Measurements from ENCODE around the gene LRMDA.
"Not testable (repeated sequence)": the region's sequence is repeated elsewhere in the genome, so short reads cannot be mapped to it uniquely, and the experiment has no call there.

LRMDA gene

GRCh38 chr10:76035206-76036110 lies 604.0 kb downstream of the LRMDA start:
- ATAC-seq, result no peak

DNA sequence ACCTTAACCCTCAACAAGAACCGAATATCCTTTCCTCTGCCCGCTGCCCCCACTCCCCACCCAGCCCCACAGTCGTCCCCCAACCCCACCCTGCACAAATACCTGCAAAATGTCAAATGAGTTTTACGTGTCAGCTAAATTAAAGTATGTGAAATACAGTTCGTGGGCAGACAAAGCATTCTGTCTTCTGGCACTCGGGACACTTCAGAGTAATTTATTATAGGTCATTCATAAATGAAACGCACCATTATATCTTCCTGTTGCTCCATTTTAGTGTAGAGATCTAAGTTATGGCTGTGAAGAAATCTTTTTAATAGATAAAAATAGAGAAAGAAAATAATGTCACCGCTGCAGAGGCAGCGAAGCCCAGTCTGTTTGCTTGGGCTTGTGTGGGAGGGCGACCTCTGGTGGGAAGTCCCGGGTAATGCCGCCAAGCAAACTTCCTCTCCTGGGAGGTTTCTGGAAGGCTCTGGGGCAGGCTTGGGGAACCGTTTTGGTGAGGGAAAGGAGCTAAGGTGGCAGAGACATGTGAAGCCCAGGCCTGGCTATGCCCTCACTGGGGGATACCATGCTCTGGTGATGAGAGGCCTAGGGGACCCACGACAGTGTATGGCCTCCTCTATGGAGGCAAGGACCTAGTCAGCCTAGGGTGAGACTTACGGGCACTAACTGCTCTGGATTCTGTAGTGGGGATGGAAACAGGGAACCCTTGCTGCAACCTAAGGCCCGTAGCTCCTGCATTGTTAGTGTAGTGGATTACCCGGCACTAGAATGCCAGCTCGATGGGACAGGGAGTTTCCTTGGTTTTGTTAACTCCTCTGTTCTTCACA lies 604.9 kb downstream of the LRMDA start:
- no peak for ATAC-seq

- no peak for ATAC-seq
Observed at GRCh38 chr10:76036962-76037361, 605.5 kb downstream of the LRMDA start.

GRCh38 chr10:76037531-76038155 lies 606.2 kb downstream of the LRMDA start:
- ATAC-seq, result no peak

DNA sequence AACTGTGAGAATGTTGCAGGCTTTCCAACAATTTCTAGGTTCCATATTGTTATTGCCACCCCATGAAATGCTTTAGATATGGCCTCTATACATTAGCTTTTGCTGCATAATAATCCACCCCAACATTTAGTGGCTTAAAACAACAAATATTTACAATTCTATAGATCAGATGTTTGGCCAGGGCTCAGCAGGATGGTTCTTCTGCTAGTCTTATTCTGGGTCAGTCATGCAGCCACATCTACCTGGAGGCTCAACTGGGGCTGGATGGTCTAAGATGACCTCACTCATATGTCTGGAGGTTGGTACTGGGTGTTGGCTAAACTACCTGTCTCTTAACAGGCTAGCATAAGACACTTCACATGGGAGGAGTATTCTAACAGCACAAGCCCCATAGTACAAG lies 607.3 kb downstream of the LRMDA start:
- no peak for ATAC-seq

DNA sequence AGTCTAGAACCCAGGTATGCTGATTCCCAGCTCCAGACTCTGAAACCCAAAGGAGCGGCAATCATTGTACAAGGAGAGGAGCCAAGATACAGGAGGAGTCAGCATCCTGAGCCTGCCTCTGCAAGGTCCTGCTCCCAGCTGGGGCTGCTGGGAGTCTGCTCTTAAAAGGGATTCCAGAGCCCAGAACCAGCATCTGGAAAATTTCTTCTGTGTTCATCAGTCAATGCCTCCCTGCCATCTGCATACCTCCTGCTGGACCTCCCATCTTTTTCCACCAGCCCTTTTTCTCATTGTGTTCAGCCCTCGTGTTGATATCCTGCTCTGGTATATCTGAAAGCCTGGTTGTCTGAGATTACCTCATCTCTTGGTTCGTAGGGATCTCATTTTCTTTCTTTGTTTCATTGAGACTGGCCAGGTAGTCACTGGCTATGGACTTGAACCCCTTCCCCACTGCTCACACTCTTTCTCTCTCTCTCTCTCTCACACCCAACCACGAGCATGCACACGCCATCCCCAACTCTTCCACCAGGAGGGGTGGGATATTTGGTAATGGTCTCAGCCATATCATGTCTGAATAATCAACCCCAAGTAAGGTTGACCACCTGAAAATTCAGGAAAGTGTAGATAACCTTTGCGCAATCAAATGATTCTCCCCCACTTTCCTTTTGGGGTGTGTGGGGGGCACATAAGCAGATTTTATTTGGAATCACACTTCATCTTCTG lies 608.8 kb downstream of the LRMDA start:
- no peak for ATAC-seq

DNA sequence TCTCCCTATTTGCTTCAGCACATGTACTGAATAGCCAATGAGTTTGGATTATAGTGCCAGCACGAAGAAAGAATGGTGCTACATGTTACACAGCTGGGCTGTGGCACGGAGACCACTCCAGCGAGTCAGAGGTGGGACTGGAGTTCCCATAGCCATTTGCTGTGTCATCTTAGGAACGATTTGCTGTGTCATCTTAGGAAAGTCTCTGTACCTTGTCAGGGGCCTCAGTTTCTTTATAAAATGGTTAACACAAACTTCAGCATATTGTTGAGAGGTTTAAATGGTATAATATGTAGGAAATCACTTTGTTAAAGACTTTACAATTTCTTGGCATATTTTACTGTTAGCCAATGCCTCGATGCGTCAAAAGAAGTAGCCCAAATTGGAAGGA lies 609.4 kb downstream of the LRMDA start:
- no peak for ATAC-seq

DNA sequence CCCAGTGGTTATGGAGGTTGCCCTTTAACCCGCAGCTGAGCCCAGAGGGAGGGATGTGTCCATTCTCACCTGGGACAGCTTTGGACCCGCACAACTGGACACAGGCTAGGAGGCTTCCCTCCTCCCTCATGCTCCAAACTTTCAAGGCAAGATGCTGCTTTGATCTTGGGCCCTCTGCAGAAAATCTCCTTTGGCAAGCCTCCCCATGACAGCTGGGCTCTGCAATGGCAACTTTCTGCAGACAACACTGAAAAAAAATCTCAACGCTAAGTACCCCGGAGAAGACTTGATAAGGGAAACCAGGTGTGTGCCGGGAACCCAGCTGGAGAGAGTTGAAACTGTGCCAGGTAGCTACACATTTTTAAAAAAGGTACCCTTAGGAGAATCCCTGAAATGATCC lies 610.1 kb downstream of the LRMDA start:
- ATAC-seq, result no peak

DNA sequence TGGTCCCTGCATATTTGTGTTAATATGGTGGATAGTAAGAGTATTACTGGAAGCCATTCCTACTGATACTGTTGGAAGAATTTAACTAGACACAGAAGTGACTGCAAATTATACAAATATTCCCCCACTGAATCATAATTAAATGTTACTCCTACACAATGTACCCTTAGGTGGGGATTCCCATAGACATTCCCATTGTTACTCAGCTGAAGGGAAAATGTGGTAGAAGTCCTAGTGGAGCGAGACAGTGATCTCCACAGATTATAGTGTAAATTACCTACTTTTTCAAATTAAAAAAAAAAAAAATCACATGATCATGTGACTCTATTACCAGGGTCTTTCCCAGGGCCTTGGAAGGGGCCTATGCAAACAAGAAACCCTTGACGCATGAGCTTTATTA lies 611.8 kb downstream of the LRMDA start:
- no peak for ATAC-seq

DNA sequence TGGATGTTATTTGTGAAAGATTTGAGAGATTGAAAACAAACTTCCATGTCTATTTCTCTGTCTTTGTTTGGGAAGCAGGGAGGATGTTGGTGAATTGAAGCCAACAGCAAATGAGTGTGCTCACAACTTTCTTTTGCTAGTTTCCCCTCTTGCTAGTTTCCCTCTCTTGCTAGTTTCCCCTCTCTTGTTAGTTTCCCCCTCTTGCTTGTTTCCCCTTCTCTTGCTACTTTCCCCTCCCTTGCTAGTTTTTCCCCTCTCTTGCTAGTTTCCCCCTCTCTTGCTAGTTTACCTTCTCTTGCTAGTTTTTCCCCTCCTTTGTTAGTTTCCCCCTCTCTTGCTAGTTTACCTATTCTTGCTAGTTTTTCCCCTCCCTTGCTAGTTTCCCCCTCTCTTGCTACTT lies 613.3 kb downstream of the LRMDA start:
- ATAC-seq, result no peak

- ATAC-seq, result no peak
Observed at GRCh38 chr10:76045174-76045573, 613.8 kb downstream of the LRMDA start.

GRCh38 chr10:76047521-76047920 lies 616.1 kb downstream of the LRMDA start:
- ATAC-seq, result no peak

DNA sequence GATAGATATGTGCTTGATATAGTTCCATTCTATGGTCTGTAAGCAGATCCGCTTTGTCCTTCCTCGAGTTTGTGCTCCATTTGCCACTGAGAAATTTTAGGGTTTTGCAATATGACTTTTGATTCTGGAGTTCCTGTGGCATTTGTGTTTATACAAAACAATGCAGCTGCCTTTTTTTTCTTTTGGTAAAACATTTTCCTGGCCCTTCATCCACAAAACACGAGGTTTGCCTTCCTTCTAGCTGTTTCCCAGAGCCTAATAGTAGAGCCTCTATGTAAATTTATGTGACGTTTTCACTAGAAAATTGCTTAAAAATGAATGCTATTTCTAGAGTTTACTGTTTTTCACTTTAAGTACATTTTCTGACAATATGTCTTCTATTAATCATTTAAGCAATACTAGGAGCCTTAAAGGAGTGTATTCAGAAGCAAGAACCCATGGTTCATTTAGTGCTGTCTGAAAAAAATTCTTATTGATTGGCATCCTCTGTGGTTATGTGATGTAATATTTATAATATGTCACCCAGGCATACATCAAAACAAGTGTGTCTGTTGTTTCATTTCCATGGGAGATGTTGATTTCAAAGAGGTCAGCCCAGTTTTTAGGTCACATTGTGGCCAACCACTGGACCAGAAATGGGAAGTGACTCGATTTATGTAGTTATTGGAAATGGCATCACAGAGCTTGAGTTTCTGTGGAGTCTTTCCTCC lies 618.3 kb downstream of the LRMDA start:
- ATAC-seq, result no peak

DNA sequence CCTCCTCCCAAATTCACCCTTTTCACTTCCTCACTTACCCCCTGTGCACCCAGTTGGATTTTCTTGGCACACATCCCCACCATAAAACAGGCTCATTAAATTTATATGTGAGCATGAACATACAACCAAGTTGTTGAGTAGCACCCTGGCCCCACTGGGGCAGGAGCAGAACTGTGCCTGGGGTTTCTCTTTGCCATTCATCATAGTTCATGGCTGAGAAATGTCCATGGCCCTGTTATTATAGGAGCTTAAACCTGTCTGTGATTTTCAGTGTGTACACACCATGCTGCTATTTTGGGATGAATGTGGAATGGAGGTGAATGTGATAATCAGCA lies 618.8 kb downstream of the LRMDA start:
- no peak for ATAC-seq

GRCh38 chr10:76051007-76051936 lies 619.8 kb downstream of the LRMDA start:
- no peak for ATAC-seq

- ATAC-seq, result no peak
Observed at GRCh38 chr10:76052682-76053503, 621.5 kb downstream of the LRMDA start.

DNA sequence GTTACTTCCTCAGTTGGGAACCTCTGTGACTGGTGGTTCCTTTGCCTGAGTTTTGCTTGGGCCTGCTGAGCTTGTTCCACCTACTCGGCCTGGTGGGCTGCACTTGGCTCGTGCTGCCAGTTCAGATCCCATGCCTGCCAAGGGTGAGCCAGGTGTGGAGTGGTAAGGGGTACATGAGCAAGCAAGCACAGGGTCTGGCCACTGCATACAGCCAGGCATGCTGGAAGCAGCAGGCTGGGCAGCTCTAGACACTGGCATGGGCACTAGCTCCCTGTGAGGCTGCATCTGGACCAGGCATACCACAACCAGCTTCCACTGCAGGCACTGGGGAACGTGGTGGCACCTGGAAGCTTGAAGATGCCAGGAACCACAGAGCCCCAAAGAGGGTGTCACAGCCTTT lies 624.0 kb downstream of the LRMDA start:
- no peak for ATAC-seq

GRCh38 chr10:76055963-76056362 lies 624.5 kb downstream of the LRMDA start:
- ATAC-seq, result no peak

DNA sequence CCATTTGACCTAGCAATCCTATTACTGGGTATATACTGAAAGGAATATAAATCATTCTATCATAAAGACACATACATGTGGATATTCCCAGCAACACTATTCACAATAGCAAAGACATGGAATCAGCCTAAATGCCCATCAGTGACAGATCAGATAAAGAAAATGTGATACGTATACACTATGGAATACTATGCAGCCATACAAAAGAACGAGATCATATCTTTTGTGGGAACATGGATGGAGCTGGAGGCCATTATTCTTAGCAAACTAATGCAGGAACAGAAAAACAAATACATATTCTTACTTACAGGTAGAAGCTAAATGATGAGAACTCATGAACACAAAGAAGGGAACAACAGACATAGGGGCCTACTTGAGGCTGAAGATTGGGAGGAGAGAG lies 629.6 kb downstream of the LRMDA start:
- ATAC-seq, result not testable (repeated sequence)

DNA sequence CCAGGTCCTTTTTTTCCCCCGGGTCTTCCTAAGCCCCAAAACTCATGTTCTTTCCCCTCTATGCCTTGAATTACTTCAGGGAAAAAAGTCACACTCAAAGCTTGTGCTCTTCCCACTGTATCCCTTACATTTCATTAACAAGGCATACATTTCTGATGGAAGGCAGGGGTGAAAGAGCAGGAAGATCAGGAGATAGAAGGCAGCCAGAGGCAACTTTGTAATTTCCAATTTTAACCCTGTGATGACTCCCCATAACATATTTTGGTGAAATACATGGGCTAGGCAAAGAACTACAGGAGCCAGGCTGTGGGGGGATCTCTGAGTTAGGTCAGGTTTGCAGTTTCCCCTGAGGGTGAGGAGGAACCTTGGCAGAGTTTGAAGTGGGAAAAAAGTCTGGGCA lies 635.0 kb downstream of the LRMDA start:
- ATAC-seq, result no peak
